ENCODE results near the gene ZNF136.

GRCh38 chr19:12139885-12140544 lies 22.9 kb upstream of the ZNF136 start, which contains the start of gene ZNF20:
- TF ChIP-seq CTCF (IDR thresholded peaks at IDR 0.05) (peak in 1 of 6 experiments; percentile 8), POLR2AphosphoS5 (IDR thresholded peaks at IDR 0.05) (peak; percentile 45 to 49), POLR2A (IDR thresholded peaks at IDR 0.05) (peak in 3 of 4 donors; percentile 53 to 67 (median 61))

All from upper lobe of left lung (tissue), 4 donors.